ENCODE data around the gene ANO1. TPM values are rescaled to one million over a fixed set of nuclear protein-coding genes. Genes with fewer than 3 reads are reported as not detected.

ANO1 gene
- total RNA-seq (10 to 100 TPM in 1 of 2 donors, 1 to 10 TPM in 1; 7.8 to 64.8 TPM), polyA plus RNA-seq (10 to 100 TPM; 26.8 to 37.7 TPM)

- Histone ChIP-seq H3K9me3 (ENCODE audit: control insufficient read depth in 4 of 4, low read length in 3 of 4) (no peaks in the 10 kb centered on the region), H3K27ac (ENCODE audit: low read depth in 1 of 2, low read length in 2 of 2) (no peak within 1 kb of the TSS), H3K4me3 (ENCODE audit: low read depth in 1 of 3, low read length in 3 of 3) (peak within 1 kb of the TSS in 1 of 3 donors; percentile 48), H3K9ac (ENCODE audit: low read depth in 1 of 2, low read length in 2 of 2) (peak within 1 kb of the TSS in 1 of 2 donors; percentile 11), H3K4me1 (ENCODE audit: control insufficient read depth in 4 of 4, insufficient read depth in 4 of 4, low read length in 3 of 4) (peaks cover 15 to 53% (median 38%) of the 10 kb centered on the region in 4 donors), H3K27me3 (ENCODE audit: control insufficient read depth in 4 of 4, insufficient read depth in 4 of 4, low read length in 3 of 4) (no peaks in the 10 kb centered on the region), H3K36me3 (ENCODE audit: control insufficient read depth in 4 of 4, insufficient read depth in 3 of 4, low read depth in 1 of 4, low read length in 3 of 4) (no peaks in the 10 kb centered on the region)
- DNase-seq (ENCODE audit: low spot score), result no peak
- TF ChIP-seq GABPA (IDR thresholded peaks at IDR 0.05 in 1 of 2, conservative IDR thresholded peaks at IDR 0.05 in 1 of 2), result no peak
- TF ChIP-seq, protein P1, sequence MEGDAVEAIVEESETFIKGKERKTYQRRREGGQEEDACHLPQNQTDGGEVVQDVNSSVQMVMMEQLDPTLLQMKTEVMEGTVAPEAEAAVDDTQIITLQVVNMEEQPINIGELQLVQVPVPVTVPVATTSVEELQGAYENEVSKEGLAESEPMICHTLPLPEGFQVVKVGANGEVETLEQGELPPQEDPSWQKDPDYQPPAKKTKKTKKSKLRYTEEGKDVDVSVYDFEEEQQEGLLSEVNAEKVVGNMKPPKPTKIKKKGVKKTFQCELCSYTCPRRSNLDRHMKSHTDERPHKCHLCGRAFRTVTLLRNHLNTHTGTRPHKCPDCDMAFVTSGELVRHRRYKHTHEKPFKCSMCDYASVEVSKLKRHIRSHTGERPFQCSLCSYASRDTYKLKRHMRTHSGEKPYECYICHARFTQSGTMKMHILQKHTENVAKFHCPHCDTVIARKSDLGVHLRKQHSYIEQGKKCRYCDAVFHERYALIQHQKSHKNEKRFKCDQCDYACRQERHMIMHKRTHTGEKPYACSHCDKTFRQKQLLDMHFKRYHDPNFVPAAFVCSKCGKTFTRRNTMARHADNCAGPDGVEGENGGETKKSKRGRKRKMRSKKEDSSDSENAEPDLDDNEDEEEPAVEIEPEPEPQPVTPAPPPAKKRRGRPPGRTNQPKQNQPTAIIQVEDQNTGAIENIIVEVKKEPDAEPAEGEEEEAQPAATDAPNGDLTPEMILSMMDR (IDR thresholded peaks at IDR 0.05; ENCODE audit: low read depth, low read length, missing input control), result no peak
- TF ChIP-seq, protein P2, sequence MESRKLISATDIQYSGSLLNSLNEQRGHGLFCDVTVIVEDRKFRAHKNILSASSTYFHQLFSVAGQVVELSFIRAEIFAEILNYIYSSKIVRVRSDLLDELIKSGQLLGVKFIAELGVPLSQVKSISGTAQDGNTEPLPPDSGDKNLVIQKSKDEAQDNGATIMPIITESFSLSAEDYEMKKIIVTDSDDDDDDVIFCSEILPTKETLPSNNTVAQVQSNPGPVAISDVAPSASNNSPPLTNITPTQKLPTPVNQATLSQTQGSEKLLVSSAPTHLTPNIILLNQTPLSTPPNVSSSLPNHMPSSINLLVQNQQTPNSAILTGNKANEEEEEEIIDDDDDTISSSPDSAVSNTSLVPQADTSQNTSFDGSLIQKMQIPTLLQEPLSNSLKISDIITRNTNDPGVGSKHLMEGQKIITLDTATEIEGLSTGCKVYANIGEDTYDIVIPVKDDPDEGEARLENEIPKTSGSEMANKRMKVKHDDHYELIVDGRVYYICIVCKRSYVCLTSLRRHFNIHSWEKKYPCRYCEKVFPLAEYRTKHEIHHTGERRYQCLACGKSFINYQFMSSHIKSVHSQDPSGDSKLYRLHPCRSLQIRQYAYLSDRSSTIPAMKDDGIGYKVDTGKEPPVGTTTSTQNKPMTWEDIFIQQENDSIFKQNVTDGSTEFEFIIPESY (IDR thresholded peaks at IDR 0.05), result no peak
- TF ChIP-seq RAD21 (IDR thresholded peaks at IDR 0.05), result peak; percentile 8 to 35
- TF ChIP-seq FOXA1 (IDR thresholded peaks at IDR 0.05), result no peak
- no peak for TF ChIP-seq HNF4A (conservative IDR thresholded peaks at IDR 0.05)
- TF ChIP-seq EGR1 (IDR thresholded peaks at IDR 0.05; ENCODE audit: low read depth in 2 of 2), result no peak
- 4% methylated on average over 87 of the region's 87 CpGs for WGBS
Measured at GRCh38 chr11:70078095-70078780, at the start of gene ANO1. Gene ANO1, plus strand, starts transcription at chr11:70078317. Its CDS starts 290 bp downstream, at chr11:70078607.

GRCh38 chr11:70029115-70029860, 48.8 kb upstream of the ANO1 start:
- H3K4me1 ChIP-seq (ENCODE audit: control insufficient read depth in 4 of 4, insufficient read depth in 4 of 4, low read length in 3 of 4), result peaks cover 16 to 46% (median 31%) of the 10 kb centered on the region in 4 donors
- peaks cover 0 to 4% (median 0%) of the 10 kb centered on the region in 4 donors for H3K36me3 ChIP-seq (ENCODE audit: control insufficient read depth in 4 of 4, insufficient read depth in 3 of 4, low read depth in 1 of 4, low read length in 3 of 4)
- H3K27me3 ChIP-seq (ENCODE audit: control insufficient read depth in 4 of 4, insufficient read depth in 4 of 4, low read length in 3 of 4), result no peaks in the 10 kb centered on the region
- no peak overlapping the region for H3K9ac ChIP-seq (ENCODE audit: low read depth in 1 of 2, low read length in 2 of 2)
- H3K27ac ChIP-seq (ENCODE audit: low read depth in 1 of 2, low read length in 2 of 2), result peak overlapping the region; percentile 58 to 73
- H3K4me3 ChIP-seq (ENCODE audit: low read depth in 1 of 3, low read length in 3 of 3), result peak overlapping the region in 1 of 3 donors; percentile 5
- whole genome bisulfite sequencing, result 48% methylated on average over 14 of the region's 14 CpGs
- peak; percentile 40 for DNase-seq (ENCODE audit: low spot score)
- TF ChIP-seq HNF4A (conservative IDR thresholded peaks at IDR 0.05), result peak; percentile 91 to 94
- no peak for TF ChIP-seq EGR1 (IDR thresholded peaks at IDR 0.05; ENCODE audit: low read depth in 2 of 2)
- no peak for TF ChIP-seq TAF1 (conservative IDR thresholded peaks at IDR 0.05)
- peak in 1 of 2 donors; percentile 79 for TF ChIP-seq JUND (IDR thresholded peaks at IDR 0.05)
- peak; percentile 64 to 67 for TF ChIP-seq RAD21 (IDR thresholded peaks at IDR 0.05)
- TF ChIP-seq GABPA (IDR thresholded peaks at IDR 0.05 in 1 of 2, conservative IDR thresholded peaks at IDR 0.05 in 1 of 2), result no peak
- TF ChIP-seq FOXA1 (IDR thresholded peaks at IDR 0.05), result peak; percentile 49
- TF ChIP-seq, protein P2 (IDR thresholded peaks at IDR 0.05), result no peak
- TF ChIP-seq, protein P3, sequence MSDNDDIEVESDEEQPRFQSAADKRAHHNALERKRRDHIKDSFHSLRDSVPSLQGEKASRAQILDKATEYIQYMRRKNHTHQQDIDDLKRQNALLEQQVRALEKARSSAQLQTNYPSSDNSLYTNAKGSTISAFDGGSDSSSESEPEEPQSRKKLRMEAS (IDR thresholded peaks at IDR 0.05), result no peak
- TF ChIP-seq SP1 (IDR thresholded peaks at IDR 0.05), result peak; percentile 78
- peak; percentile 55 for TF ChIP-seq HNF4G (IDR thresholded peaks at IDR 0.05)
- TF ChIP-seq REST (IDR thresholded peaks at IDR 0.05), result peak; percentile 60
- peak; percentile 74 for TF ChIP-seq YY1 (IDR thresholded peaks at IDR 0.05)
- peak; percentile 98 to 100 for TF ChIP-seq RXRA (IDR thresholded peaks at IDR 0.05)
- TF ChIP-seq, protein P1 (IDR thresholded peaks at IDR 0.05; ENCODE audit: low read depth, low read length, missing input control), result no peak
- peak; percentile 75 for TF ChIP-seq NR2F2 (IDR thresholded peaks at IDR 0.05)
- H3K9me3 ChIP-seq (ENCODE audit: control insufficient read depth in 4 of 4, low read length in 3 of 4), result no peaks in the 10 kb centered on the region

All from liver (tissue), 9 donors.